WERI-Rb-1 (cell line): ENCODE data around the gene ECSIT.
"Not testable (repeated sequence)": the region's sequence is repeated elsewhere in the genome, so short reads cannot be mapped to it uniquely, and the experiment has no call there.

Experiments
- DNase-seq: peaks from one replicate; pipeline ENCODE4 v3.0.0-alpha.2; 2020
- H3K27ac ChIP-seq: fragments of 250-450 bp; sonication (Bioruptor Pico); 2 replicates; pipeline ENCODE4 v1.5.1; 2020; ENCODE audit warnings: mild to moderate bottlenecking, moderate library complexity
- H3K27me3 ChIP-seq: fragments of 250-450 bp; sonication (Bioruptor Pico); 2 replicates; pipeline ENCODE4 v1.5.1; 2021; ENCODE audit warnings: mild to moderate bottlenecking, low read depth, moderate library complexity; ENCODE audit not compliant: insufficient read depth, severe bottlenecking
- H3K36me3 ChIP-seq: fragments of 250-450 bp; sonication (Bioruptor Pico); 2 replicates; pipeline ENCODE4 v1.5.1; 2020; ENCODE audit warnings: mild to moderate bottlenecking, moderate library complexity
- H3K4me3 ChIP-seq: 2 replicates; pipeline ENCODE4 v1.5.1; 2011; ENCODE audit warnings: low read depth, mild to moderate bottlenecking, control low read depth, low read length
- H3K9me3 ChIP-seq: fragments of 250-450 bp; sonication (Bioruptor Pico); 2 replicates; pipeline ENCODE4 v1.5.1; 2021; ENCODE audit warnings: mild to moderate bottlenecking, moderate library complexity; ENCODE audit not compliant: severe bottlenecking
- CTCF ChIP-seq: IDR thresholded peaks from 2 replicates; pipeline ENCODE4 v1.5.1; 2011; ENCODE audit warnings: low read depth, mild to moderate bottlenecking, control low read depth, inconsistent platforms, low read length

The ECSIT gene

GRCh38 chr19:11479090-11479897 is 49.6 kb downstream of the ECSIT start:
- Histone ChIP-seq H3K4me3 (peak overlapping the region; percentile 52), H3K36me3 (peaks cover 3% of the 10 kb centered on the region; the same call in 1 of the 2 replicates), H3K27ac (no peak overlapping the region), H3K9me3 (no peaks in the 10 kb centered on the region), H3K27me3 (peaks cover 31% of the 10 kb centered on the region)
- TF ChIP-seq CTCF, result no peak
- peak; percentile 78 for DNase-seq

GRCh38 chr19:11478167-11479089 is 50.5 kb downstream of the ECSIT start:
- Histone ChIP-seq H3K27me3 (peaks cover 31% of the 10 kb centered on the region), H3K36me3 (no peaks in the 10 kb centered on the region), H3K4me3 (peak overlapping the region; percentile 52), H3K27ac (no peak overlapping the region), H3K9me3 (no peaks in the 10 kb centered on the region)
- peak; percentile 91 for DNase-seq
- TF ChIP-seq CTCF, result no peak

GRCh38 chr19:11475861-11476260 is 53.1 kb downstream of the ECSIT start:
- Histone ChIP-seq H3K27ac (no peak overlapping the region), H3K27me3 (peaks cover 16% of the 10 kb centered on the region), H3K4me3 (no peak overlapping the region), H3K9me3 (no peaks in the 10 kb centered on the region), H3K36me3 (no peaks in the 10 kb centered on the region)
- TF ChIP-seq CTCF, result no peak
- DNase-seq, result peak; percentile 44

GRCh38 chr19:11475343-11475742 is 53.6 kb downstream of the ECSIT start:
- not testable (repeated sequence) for H3K4me3 ChIP-seq, H3K36me3 ChIP-seq, H3K9me3 ChIP-seq, DNase-seq, H3K27ac ChIP-seq
- peaks cover 11% of the 10 kb centered on the region for H3K27me3 ChIP-seq

GRCh38 chr19:11473725-11474124 is 55.2 kb downstream of the ECSIT start:
- Histone ChIP-seq H3K27me3 (no peaks in the 10 kb centered on the region), H3K4me3 (no peak overlapping the region)
- no peak for TF ChIP-seq CTCF

GRCh38 chr19:11468266-11468845 is 60.6 kb downstream of the ECSIT start:
- not testable (repeated sequence) for H3K9me3 ChIP-seq, H3K27me3 ChIP-seq, H3K27ac ChIP-seq, H3K4me3 ChIP-seq, H3K36me3 ChIP-seq
- DNase-seq, result peak; percentile 4

More at GRCh38 chr19:11473725-11474124, 55.2 kb downstream of the ECSIT start:
- no peaks in the 10 kb centered on the region for H3K9me3 ChIP-seq
- H3K36me3 ChIP-seq, result no peaks in the 10 kb centered on the region
- no peak for DNase-seq
- no peak overlapping the region for H3K27ac ChIP-seq
